GM19438 (cell line): Measurements from ENCODE around the gene ADCY9.
"Not testable (repeated sequence)": the region's sequence is repeated elsewhere in the genome, so short reads cannot be mapped to it uniquely, and the experiment has no call there.

Source experiments
- ATAC-seq: cut with Tn5 transposase; IDR thresholded peaks from one replicate; pipeline ENCODE4 v1.9.1; 2021; ENCODE audit warnings: low read depth; ENCODE audit not compliant: unreplicated experiment

The ADCY9 gene

GRCh38 chr16:4116325-4117249, at the start of gene ADCY9:
TSS of gene ADCY9 (minus strand) at chr16:4116442. CDS start at chr16:4115442, 1,000 bp downstream.
- ATAC-seq = peak; percentile 57

- no peak for ATAC-seq
These were observed 44.6 kb upstream of the ADCY9 start for GRCh38 chr16:4160658-4161430.

- ATAC-seq = no peak
These were observed 43.5 kb upstream of the ADCY9 start for GRCh38 chr16:4159726-4160125.

GRCh38 chr16:4158143-4159093, 42.2 kb upstream of the ADCY9 start:
- no peak for ATAC-seq

DNA sequence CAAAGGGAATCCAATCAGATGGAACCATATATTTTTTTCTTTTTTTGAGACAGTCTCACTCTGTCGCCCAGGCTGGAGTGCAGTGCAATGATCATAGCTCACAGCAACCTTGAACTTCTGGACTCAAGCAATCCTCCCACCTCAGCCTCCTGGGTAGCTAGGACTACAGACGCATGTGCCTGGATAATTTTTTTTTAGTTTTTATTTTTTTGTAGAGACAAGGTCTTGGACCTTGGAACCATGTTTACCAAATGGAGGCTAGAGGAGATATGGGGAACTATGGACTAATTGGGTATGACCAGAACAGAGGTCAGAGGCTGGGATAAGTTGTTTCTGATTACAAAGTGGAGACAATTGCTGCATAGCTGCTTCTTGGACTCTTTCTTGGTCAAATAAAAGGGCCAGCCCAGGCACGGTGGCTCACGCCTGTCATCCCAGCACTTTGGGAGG, 41.2 kb upstream of the ADCY9 start:
- no peak for ATAC-seq

DNA sequence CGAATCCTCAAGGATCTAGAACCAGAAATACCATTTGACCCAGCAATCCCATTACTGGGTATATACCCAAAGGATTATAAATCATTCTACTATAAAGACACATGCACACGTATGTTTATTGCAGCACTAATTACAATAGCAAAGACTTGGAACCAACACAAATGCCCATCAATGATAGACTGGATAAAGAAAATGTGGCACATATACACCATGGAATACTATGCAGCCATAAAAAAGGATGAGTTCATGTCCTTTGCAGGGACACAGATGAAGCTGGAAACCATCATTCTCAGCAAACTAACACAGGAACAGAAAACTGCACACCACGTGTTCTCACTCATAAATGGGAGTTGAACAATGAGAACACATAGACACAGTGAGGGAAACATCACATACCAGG, 40.3 kb upstream of the ADCY9 start:
- ATAC-seq = not testable (repeated sequence)

GRCh38 chr16:4153364-4153763, 37.1 kb upstream of the ADCY9 start:
- ATAC-seq = not testable (repeated sequence)

GRCh38 chr16:4152267-4152666, 36.0 kb upstream of the ADCY9 start:
- no peak for ATAC-seq

DNA sequence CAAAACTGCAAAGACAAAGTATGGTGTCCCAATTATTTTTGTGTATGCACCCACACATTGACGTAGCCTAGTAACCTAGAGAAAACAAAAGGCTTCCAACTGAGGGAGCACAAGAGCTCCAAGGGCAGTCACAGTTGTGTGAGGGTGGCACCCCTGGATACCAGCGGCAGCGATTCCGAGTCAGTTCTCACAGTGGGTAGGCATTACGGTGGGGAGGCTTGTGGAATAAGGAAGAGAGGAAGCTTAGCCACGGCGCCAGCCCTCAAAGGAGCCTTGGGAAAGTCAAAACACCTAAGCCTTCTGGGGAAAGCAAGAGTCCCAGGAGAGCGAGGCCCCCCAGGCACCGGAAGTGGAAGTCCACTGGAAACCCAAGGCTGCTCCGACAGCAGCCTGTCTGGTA, 31.0 kb upstream of the ADCY9 start:
- no peak for ATAC-seq

DNA sequence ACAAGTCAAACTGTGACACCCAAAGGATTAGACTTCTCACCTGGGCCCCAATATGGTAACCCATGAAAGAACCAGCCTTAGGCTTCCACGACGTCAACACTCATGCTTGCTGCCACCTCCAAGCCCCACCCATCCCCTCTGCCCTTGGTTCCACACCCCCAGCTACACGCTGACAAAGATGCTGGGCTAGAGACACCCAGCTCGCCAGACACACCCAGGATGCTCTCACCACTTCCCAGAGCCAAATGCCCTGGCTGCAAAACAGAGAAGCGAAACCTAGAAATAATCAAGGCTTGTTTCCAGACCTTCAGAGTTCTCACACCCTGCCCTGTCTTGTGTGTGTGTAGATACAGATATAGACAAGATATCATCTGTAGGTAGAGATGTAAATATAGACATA, 26.0 kb upstream of the ADCY9 start:
- no peak for ATAC-seq

DNA sequence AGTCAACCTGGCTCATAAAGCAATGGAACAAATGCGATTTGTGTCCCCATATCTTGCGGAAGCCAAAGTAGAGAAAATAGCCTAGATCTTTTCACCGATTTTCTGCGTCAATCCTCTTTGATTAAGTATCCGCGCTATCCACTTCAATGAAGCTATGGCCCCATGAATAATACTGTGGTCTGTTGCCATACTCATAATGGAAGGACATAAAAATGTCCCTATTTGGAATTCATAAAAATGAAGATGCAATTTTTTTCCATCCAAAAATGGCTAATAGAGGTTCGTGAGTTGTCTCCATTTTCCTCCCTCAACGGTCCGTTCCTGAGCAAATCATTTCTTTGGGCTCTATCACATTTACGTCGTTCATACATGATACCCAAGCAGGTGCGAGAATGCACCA, 25.4 kb upstream of the ADCY9 start:
- no peak for ATAC-seq

DNA sequence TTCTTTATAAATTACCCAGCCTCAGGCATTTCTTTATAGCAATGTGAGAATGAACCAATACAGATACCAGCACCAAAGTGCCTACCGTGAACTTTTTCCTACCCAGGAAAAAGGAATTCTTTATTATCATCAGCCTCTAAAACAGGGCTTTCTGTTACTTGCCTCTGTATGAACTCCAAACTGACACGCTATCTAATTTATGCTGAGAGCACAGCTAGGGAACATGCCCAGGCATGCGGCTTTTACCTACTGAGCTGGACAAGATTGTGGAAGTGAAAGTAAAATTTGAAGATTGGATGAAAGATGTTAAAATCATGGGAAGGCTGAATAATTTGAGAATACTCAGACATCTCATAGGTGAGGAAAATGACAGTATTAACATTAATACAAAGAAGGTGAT, 24.4 kb upstream of the ADCY9 start:
- no peak for ATAC-seq

- no peak for ATAC-seq
These were observed 23.7 kb upstream of the ADCY9 start for GRCh38 chr16:4139968-4140367.

DNA sequence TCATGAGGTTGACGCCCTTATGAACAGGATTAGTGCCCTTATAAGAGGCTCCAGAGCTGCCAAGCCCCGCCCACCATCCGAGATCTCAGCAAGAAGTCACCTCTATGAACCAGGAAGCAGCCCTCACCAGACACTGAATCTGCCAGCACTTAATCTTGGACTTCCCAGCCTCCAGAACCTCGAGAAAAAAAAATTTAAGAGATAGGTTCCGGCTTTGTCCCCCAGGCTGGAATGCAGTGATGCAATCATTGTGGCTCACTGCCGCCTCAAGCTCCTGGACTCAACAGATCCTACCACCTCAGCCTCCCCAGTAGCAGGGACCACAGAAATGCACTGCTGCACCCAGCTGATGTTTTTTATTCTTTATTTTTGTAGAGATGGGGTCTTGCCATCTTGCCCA, 22.5 kb upstream of the ADCY9 start:
- ATAC-seq = no peak

DNA sequence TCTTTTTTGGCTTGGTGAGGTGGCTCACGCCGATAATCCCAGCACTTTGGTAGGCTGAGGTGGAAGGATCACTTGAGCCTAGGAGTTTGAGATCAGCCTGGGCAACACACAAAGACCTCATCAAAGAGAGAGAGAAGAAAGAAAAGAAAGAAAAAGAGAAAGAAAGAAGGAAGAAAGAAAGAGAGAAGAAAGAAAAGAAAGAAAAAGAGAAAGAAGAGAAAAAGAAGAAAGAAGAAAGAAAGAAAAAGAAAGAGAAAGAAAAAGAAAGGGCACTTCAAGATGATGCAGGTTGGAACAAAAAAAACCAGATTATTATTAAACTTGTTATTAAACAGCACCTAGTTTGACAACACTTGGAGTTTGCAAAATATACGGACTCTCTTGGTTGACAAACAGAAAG, 21.2 kb upstream of the ADCY9 start:
- ATAC-seq = no peak

DNA sequence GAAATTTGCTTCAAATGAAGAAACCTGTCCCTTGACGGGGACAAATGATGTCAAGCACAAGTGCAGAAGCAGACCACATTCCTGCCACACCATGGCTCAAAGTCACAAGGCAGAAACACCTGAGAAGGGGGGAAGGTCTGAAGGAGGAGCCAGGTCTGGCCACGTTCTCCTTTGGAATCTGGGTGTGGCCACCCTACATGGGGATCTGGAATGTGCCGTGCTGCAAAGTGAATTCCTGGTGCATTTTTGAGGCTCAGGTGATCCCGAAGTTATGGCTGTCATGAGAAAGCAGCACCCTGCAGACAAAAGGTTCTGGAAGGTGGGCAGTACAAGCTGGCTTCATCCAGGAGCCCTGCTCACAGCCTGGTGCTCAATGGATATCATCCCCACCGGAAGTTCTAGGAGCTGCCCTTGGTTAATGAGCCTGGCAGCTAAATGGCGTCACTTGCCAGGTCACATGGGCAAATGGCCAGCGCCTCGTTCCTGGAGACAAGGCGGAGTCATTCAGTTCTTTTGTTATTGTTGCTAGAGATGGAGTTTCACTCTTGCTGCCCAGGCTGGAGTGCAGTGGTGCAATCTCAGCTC, 20.1 kb upstream of the ADCY9 start:
- ATAC-seq = no peak

GRCh38 chr16:4135537-4135936, 19.3 kb upstream of the ADCY9 start:
- ATAC-seq = no peak

DNA sequence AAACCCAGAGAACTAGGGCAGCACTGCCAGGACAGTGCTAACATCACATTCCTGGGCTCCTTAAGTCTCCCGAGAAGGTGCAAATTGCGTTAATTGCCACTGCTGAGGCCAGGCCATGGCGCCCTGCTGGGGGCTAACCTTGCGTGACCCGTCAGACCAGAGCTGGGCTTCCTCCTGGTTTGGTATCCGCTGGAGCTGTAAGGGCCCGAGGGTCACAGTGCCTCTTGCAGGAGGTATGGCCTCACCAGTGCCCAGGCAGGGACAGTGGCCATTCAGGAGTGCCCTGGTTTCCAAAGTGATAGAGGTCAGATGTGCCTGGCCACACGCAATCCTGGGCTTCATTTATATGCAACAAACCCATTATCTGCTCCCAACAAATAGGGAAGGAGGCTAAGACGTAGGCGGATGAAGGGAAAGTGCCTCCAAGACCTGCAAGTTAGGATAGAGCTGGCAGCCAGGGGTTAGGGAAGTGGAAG, 17.7 kb upstream of the ADCY9 start:
- no peak for ATAC-seq

GRCh38 chr16:4131621-4132020, 15.4 kb upstream of the ADCY9 start:
- ATAC-seq = no peak
